ENCODE measurements around the gene PPP1R10.
"Not testable (repeated sequence)": the region's sequence is repeated elsewhere in the genome, so short reads cannot be mapped to it uniquely, and the experiment has no call there.

Gene PPP1R10

GRCh38 chr6:30616811-30617564 lies at the start of gene PPP1R10:
PPP1R10 (minus strand) TSS chr6:30617243; CDS start chr6:30609944, 7,299 bp downstream.
- DNase-seq, result peak; percentile 99

GRCh38 chr6:30666300-30666699 lies 49.3 kb upstream of the PPP1R10 start:
- not testable (repeated sequence) for DNase-seq

DNA sequence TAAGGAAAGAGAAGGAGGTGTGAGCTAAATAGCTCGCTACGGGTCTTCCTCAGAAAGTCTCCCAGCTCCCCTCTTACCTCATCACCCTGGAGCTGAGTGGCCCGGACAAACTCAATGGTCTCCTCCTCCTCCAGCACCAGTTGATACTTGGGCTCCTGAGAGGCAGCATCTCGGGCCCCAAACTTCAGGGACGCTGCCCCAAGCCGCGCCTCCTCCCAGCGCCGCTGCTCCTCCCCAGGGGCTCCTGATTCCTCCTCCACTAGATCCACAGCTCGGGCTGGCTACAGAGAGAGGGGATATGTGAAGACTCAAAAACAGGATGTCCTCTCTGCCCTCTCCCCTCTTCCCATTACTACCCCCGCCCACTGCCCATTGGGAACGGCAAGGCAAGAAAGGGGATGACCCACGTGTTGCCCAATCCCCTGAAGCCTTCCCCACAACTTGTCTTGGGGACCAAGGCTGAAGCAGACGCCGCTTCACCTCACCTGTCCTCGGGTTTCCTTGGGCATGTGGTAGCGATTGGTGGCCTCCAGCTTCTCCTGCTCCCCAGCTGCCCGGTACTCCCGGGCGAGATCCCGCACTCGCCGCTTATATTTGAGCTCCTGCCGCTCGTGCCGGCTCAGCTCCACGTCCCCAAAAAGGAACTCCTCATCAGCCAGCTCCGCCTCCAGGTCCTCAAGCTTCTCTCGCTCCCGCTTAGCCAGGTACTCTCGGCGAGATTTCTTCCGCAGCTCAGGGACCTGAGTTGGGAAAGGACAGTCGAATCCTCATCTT lies 48.1 kb upstream of the PPP1R10 start:
- no peak for DNase-seq

DNA sequence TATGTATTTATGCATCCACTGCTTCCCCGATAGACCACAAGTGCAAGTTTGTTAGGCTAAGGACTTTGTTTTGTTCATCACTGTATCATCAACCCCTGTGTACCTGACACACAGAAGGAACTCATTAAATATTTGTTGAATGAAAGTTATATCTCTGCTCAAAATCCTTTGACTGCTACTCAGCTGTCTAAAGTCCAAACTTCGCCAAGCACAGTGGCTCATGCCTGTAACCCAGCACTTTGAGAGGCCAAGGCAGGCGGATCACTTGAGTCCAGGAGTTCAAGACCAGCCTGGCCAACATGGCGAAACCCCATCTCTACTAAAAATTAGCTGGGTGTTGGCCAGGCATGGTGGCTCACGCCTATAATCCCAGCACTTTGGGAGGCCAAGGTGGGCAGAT lies 40.9 kb upstream of the PPP1R10 start:
- not testable (repeated sequence) for DNase-seq

DNA sequence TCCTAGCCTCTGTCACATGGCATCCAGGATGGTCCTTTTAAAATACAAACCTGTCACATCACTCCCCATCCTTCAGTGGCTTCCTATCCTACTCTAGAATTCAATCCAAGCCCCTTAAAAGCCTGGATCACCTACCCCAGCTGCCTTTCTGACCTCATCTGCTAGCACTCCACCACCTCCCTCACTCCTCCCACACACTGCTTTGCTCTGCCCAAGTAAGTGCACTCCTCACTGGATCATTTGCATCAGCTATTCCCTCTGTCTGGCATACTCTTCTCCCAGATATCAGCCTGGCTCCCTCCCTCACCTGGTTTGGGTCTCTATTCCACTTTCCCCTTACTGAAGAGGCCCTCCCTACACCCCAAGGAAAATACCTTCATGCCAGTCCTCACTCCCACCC lies 40.4 kb upstream of the PPP1R10 start:
- DNase-seq, result no peak

DNA sequence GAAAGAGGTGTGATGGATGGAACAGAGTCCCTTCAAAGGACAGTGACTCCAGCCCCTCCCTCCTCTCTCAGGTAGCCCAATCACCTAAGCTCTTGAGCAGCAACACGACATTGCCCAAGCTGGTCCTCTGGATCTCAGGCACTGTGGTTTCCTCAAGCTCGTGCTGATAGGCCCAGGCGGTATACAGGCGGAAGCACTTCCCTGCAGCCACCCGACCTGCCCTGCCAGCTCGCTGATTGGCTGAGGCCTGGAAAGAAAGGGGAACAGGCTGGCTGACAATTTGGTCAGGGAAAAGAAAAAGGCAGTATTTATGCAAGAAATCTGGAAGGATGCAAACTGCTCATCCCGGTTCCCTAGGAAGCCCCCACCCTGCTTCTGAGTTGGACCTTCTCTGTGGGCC lies 39.5 kb upstream of the PPP1R10 start:
- DNase-seq, result no peak

GRCh38 chr6:30655743-30656094 lies 38.7 kb upstream of the PPP1R10 start:
- no peak for DNase-seq

GRCh38 chr6:30654798-30655742 lies 38.0 kb upstream of the PPP1R10 start:
- DNase-seq, result no peak

DNA sequence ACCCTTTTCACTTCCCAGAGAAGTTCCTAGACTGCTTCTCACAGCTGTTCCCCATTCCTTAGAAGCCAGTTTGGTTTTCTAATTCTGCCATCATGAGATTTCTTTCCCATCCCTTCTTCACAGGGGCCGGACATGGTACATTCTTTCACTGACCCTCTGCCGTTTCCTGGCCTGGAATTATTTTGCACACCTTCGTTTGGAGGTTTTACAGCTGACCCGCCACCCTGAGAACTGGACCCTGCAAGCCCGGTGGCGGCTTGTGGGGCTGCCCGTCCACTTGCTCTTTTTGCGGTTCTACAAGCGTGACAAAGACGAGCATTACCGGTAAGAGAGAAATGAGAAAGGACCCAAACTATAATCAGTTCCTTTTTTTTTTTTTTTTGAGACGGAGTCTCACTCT lies 34.1 kb upstream of the PPP1R10 start:
- no peak for DNase-seq

DNA sequence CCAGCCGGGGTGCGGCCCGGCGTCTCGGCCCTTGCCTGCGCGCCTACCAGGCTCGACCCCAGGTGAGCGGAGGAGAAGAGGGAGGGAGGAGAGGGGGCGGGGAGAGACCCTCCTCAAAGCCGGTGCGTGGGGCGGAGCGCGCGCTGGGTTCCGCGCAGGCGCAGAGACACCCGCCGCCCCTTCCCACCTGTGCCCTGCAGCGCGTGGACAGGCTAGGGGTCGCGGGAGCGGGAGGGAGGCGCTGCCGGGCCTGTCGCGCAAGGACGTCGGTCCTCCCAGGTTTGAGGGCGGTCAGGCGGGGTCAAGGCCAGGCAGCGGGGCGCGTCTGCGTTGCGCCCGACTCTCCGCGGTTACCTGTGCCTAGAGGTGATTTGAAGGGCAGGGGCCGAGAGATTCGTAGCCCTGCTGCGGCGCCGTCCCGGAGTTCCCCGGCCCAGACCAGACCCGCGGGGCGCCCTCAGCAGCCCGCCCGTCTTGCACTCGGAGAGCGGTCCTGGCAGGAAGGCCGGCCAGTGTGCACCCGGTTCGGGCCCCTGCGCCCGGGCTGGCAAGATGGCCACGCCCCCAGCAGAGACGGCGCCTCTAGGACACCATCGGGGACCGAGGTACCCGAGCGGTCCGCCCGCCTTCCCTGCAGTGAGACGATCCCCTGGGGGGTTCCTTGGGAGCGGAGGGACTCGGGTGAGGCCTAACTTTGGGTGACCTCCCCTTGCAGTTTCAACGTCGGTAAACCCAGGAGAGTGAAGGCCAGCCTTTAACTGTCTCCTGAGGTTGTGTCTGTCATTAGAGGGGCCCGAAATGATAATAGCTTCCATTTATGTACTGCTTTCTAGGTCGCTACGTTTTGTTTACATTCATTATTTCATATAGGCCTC lies 30.4 kb upstream of the PPP1R10 start:
- DNase-seq, result peak; percentile 84

GRCh38 chr6:30646450-30647241 lies 29.6 kb upstream of the PPP1R10 start, which contains the start of gene C6orf136:
C6orf136 (plus strand) TSS chr6:30647133; CDS start chr6:30647232, 99 bp downstream.
- DNase-seq, result peak; percentile 84

DNA sequence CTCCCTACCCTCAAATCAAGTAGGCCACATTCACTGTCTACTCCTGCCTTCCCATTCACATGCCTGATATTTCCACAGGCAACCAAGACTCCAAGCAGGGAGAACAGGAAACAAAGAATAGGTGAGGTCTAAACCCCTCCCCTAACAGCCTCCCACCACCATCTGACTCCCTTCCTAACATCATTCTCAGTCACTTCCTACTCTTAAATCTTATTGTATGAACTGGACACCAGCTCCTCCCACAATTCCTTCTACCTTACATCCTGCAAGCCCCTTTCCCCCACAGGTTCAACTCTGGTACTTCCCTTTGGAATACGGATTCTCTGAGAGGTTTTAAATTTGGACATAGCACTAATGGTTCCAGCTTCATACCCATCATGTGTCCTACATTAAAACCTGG lies 28.9 kb upstream of the PPP1R10 start:
- no peak for DNase-seq

- no peak for DNase-seq
These were observed 27.7 kb upstream of the PPP1R10 start for GRCh38 chr6:30644769-30645168.

DNA sequence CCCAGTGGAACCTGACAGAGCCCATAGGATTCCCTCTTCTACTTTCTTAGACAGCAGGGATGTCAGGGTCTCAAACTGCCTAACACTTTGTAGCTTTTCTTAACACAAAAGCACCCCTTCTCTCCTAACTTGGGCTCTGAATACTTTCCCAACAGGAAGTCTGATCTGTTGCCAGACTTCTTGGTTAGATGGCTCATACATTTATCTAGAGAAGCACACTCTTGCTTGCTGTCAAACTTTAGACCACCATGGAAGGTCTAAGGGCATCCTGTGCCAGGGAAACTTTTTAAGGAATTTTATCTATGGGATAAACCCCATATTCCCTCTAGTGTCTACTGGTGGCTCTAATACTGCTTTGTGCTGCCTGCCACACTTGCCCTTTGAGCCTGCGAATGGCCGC lies 26.6 kb upstream of the PPP1R10 start:
- no peak for DNase-seq

- no peak for DNase-seq
These were observed 24.0 kb upstream of the PPP1R10 start for GRCh38 chr6:30641048-30641447.

- DNase-seq, result no peak
These were observed 23.4 kb upstream of the PPP1R10 start for GRCh38 chr6:30640481-30640880.

DNA sequence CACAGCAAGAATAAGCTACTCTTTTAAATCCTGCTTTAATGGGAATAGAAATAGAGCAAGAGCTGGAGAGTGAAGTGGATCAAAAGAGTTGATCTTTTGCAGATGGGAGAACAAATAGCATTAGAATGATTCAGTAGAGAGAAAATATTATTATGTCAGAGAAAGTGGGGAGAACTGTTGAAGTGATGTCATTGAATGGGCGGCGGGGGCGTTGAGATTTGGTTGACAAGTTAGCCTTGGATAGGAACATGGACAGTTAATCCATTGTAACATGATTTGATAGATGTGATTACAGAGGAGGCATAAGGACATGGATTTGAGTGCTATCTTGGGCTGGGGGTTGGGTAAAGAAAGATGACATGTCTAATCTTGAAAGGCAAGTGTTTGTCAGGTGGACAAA lies 18.8 kb upstream of the PPP1R10 start:
- no peak for DNase-seq

- DNase-seq, result peak; percentile 82
These were observed 9.7 kb upstream of the PPP1R10 start, which contains the start of gene ATAT1 for GRCh38 chr6:30626484-30627366. ATAT1 (plus strand) TSS chr6:30626874.

DNA sequence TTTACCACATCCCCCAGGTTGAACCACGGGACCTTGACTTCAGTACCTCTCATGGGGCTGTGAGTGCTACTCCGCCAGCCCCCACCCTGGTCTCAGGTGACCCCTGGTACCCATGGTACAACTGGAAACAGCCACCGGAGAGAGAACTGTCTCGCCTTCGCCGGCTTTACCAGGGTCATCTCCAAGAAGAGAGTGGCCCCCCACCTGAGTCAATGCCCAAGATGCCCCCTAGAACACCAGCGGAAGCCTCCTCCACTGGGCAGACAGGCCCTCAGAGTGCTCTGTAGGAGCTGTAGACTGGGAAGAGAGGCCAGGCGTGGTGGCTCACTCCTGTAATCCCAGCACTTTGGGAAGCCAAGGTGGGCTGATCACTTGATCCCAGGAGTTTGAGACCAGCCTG lies 8.5 kb upstream of the PPP1R10 start:
- no peak for DNase-seq

DNA sequence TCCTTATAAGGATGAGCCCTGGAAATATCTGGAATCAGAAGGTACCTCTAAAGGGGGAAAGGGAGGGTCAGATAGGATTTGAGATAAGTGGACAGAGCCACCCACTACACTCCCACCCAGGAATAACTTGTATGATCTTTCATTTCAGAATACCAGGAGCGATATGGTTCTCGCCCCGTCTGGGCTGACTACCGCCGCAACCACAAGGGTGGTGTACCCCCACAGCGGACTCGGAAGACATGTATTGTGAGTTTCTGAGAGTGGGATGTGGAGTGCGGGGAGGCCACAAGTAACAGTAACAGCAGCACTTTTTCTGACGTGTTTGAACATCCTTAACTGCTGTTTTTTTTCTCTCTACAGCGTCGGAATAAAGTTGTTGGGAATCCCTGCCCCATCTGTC lies 2.5 kb upstream of the PPP1R10 start:
- DNase-seq, result no peak

All from NCI-H2171 (cell line).